ENCODE measurements around the gene UBA1. TPM values are rescaled to one million over a fixed set of nuclear protein-coding genes. Genes with fewer than 3 reads are reported as not detected.

The UBA1 gene
- total and polyA plus RNA-seq, 2 of the 13 experiments (the other 11 are each of a cell fraction or from before 2014, with no cell fraction given), result 93.3 to 129 TPM

DNA sequence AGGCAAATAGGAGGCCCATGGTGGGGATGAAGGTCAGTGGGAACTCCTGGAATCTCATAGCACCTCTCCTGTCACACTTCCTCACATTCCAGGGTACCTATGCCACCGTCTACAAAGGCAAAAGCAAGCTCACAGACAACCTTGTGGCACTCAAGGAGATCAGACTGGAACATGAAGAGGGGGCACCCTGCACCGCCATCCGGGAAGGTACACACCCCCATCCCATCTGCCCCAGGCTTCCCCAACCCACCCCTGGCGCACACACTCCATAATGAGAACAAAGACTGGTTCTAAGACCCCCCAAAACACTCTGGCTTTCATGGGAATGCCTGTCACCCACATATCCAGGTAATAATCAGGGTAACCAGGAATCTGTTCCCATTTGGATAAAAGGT is 31.3 kb downstream of the UBA1 start (continued):
- TF ChIP-seq, protein P1, sequence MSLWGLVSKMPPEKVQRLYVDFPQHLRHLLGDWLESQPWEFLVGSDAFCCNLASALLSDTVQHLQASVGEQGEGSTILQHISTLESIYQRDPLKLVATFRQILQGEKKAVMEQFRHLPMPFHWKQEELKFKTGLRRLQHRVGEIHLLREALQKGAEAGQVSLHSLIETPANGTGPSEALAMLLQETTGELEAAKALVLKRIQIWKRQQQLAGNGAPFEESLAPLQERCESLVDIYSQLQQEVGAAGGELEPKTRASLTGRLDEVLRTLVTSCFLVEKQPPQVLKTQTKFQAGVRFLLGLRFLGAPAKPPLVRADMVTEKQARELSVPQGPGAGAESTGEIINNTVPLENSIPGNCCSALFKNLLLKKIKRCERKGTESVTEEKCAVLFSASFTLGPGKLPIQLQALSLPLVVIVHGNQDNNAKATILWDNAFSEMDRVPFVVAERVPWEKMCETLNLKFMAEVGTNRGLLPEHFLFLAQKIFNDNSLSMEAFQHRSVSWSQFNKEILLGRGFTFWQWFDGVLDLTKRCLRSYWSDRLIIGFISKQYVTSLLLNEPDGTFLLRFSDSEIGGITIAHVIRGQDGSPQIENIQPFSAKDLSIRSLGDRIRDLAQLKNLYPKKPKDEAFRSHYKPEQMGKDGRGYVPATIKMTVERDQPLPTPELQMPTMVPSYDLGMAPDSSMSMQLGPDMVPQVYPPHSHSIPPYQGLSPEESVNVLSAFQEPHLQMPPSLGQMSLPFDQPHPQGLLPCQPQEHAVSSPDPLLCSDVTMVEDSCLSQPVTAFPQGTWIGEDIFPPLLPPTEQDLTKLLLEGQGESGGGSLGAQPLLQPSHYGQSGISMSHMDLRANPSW (CRISPR knock-in tag; IDR thresholded peaks at IDR 0.05; ENCODE audit: borderline replicate concordance), result no peak

- Histone ChIP-seq H3K9ac (ENCODE audit: insufficient read depth, low read depth, low read length) (no peak overlapping the region), H3K4me3 (replicated peaks in 1 of 3; ENCODE audit: insufficient read depth in 1 of 3, low read depth in 2 of 3, low read length in 3 of 3) (no peak overlapping the region), H3K79me2 (ENCODE audit: insufficient read depth, low read length) (peaks cover 13% of the 10 kb centered on the region), H3K4me1 (ENCODE audit: insufficient read depth, low read length) (peaks cover 5% of the 10 kb centered on the region), H3K27me3 (ENCODE audit: control insufficient read depth in 1 of 2, insufficient read depth in 2 of 2, low read length in 2 of 2) (no peaks in the 10 kb centered on the region), H3K4me2 (ENCODE audit: low read depth, low read length) (no peak overlapping the region), H3K9me3 (ENCODE audit: low read length) (no peaks in the 10 kb centered on the region), H4K20me1 (ENCODE audit: insufficient read depth, low read length) (peaks cover 4% of the 10 kb centered on the region; the same call in 1 of the 2 replicates), H3K27ac (ENCODE audit: extremely low read length, insufficient read depth, low read length) (no peak overlapping the region), H2AFZ (ENCODE audit: low read length) (no peak overlapping the region), H3K36me3 (replicated peaks in 1 of 2; ENCODE audit: control insufficient read depth in 1 of 2, insufficient read depth in 2 of 2, low read length in 2 of 2) (peaks cover 11 to 41% of the 10 kb centered on the region in 2 experiments; a peak in 4 of 5 replicates)
- intact Hi-C loops (cut with micrococcal nuclease; ENCODE audit: unreplicated experiment) (no loop called here), in situ Hi-C loops (cut with HindIII; ENCODE audit: extremely low pct_ligation_motif_present, low pct_unique_long_range_greater_than_20kb) (no loop called here)
- no peak for DNase-seq (ENCODE audit: low spot score)
- ChIA-PET CTCF (ENCODE audit: low intra/inter-chr PET ratio, low total read pairs) (no interaction called here), POLR2A (no interaction called here)
- 90% methylated on average over 2 of the region's 6 CpGs for WGBS (ENCODE audit: low lambda C conversion rate)
- ATAC-seq, result no peak
- BruUV-seq (replicated peaks), result no TSS peak
- no peak for FAIRE-seq
- TF ChIP-seq, protein P2, sequence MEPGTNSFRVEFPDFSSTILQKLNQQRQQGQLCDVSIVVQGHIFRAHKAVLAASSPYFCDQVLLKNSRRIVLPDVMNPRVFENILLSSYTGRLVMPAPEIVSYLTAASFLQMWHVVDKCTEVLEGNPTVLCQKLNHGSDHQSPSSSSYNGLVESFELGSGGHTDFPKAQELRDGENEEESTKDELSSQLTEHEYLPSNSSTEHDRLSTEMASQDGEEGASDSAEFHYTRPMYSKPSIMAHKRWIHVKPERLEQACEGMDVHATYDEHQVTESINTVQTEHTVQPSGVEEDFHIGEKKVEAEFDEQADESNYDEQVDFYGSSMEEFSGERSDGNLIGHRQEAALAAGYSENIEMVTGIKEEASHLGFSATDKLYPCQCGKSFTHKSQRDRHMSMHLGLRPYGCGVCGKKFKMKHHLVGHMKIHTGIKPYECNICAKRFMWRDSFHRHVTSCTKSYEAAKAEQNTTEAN (CRISPR knock-in tag; conservative IDR thresholded peaks at IDR 0.05), result no peak
- TF ChIP-seq ZNF747 (CRISPR knock-in tag; IDR thresholded peaks at IDR 0.05; ENCODE audit: borderline replicate concordance) (no peak), ZNF18 (CRISPR knock-in tag; IDR thresholded peaks at IDR 0.05; ENCODE audit: insufficient replicate concordance) (no peak), ZFP36 (IDR thresholded peaks at IDR 0.05; ENCODE audit: borderline replicate concordance, low read depth, low read length, partially characterized antibody) (no peak), ZNF124 (CRISPR knock-in tag; IDR thresholded peaks at IDR 0.05) (no peak), ZNF503 (CRISPR knock-in tag; IDR thresholded peaks at IDR 0.05) (no peak), POLR2AphosphoS2 (IDR thresholded peaks at IDR 0.05; ENCODE audit: low read depth, low read length) (no peak)
- TF ChIP-seq, protein P3, sequence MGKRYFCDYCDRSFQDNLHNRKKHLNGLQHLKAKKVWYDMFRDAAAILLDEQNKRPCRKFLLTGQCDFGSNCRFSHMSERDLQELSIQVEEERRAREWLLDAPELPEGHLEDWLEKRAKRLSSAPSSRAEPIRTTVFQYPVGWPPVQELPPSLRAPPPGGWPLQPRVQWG (CRISPR knock-in tag; IDR thresholded peaks at IDR 0.05; ENCODE audit: borderline replicate concordance, low read depth), result no peak
- TF ChIP-seq, protein P4, sequence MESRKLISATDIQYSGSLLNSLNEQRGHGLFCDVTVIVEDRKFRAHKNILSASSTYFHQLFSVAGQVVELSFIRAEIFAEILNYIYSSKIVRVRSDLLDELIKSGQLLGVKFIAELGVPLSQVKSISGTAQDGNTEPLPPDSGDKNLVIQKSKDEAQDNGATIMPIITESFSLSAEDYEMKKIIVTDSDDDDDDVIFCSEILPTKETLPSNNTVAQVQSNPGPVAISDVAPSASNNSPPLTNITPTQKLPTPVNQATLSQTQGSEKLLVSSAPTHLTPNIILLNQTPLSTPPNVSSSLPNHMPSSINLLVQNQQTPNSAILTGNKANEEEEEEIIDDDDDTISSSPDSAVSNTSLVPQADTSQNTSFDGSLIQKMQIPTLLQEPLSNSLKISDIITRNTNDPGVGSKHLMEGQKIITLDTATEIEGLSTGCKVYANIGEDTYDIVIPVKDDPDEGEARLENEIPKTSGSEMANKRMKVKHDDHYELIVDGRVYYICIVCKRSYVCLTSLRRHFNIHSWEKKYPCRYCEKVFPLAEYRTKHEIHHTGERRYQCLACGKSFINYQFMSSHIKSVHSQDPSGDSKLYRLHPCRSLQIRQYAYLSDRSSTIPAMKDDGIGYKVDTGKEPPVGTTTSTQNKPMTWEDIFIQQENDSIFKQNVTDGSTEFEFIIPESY (CRISPR knock-in tag; IDR thresholded peaks at IDR 0.05), result no peak
Observed at GRCh38 chrX:47226071-47226470, 32.4 kb downstream of the UBA1 start.
